Suppressor macrophage treated with lipopolysaccharide for 4 hours (primary cell): ENCODE results near the gene SLC13A5.
"Not testable (repeated sequence)": the region's sequence is repeated elsewhere in the genome, so short reads cannot be mapped to it uniquely, and the experiment has no call there.

Source experiments
- DNase-seq: peaks from one replicate; pipeline ENCODE4 v3.0.0-alpha.2; 2020

Gene SLC13A5

GRCh38 chr17:6658411-6658810 is 54.8 kb downstream of the SLC13A5 start:
- not testable (repeated sequence) for DNase-seq

GRCh38 chr17:6657633-6658287 is 55.4 kb downstream of the SLC13A5 start:
- DNase-seq: no peak

- DNase-seq: not testable (repeated sequence)
These were observed 56.2 kb downstream of the SLC13A5 start for GRCh38 chr17:6656797-6657632.

- DNase-seq: not testable (repeated sequence)
These were observed 57.3 kb downstream of the SLC13A5 start for GRCh38 chr17:6655732-6656361.

- no peak for DNase-seq
These were observed 58.1 kb downstream of the SLC13A5 start for GRCh38 chr17:6654841-6655731.

GRCh38 chr17:6651919-6652452 is 61.2 kb downstream of the SLC13A5 start:
- DNase-seq: peak; percentile 21

- DNase-seq: peak; percentile 97
These were observed 61.7 kb downstream of the SLC13A5 start, which contains the start of the genes C17orf100 and MED31 for GRCh38 chr17:6651354-6651918. TSS of gene C17orf100 (plus strand) at chr17:6651762. CDS start at chr17:6651914, 152 bp downstream. TSS of gene MED31 (minus strand) at chr17:6651605. CDS start at chr17:6651528, 77 bp downstream.

- peak; percentile 21 for DNase-seq
These were observed 65.0 kb downstream of the SLC13A5 start for GRCh38 chr17:6648181-6648580.

- no peak for DNase-seq
These were observed 69.6 kb downstream of the SLC13A5 start for GRCh38 chr17:6643451-6644125.

- DNase-seq: no peak
These were observed 70.6 kb downstream of the SLC13A5 start for GRCh38 chr17:6642592-6642991.

GRCh38 chr17:6641247-6641863 is 71.8 kb downstream of the SLC13A5 start:
- DNase-seq: peak; percentile 36

- peak; percentile 96 for DNase-seq
These were observed 72.5 kb downstream of the SLC13A5 start, which contains the start of the genes KIAA0753 and TXNDC17 for GRCh38 chr17:6640536-6641246. TSS of gene KIAA0753 (minus strand) at chr17:6640711. CDS start at chr17:6635103, 5,608 bp downstream. TSS of gene TXNDC17 (plus strand) at chr17:6641060. CDS start at chr17:6641083, 23 bp downstream.

- peak; percentile 49 for DNase-seq
These were observed 73.3 kb downstream of the SLC13A5 start for GRCh38 chr17:6639586-6640535.

GRCh38 chr17:6639014-6639585 is 74.1 kb downstream of the SLC13A5 start:
- no peak for DNase-seq

GRCh38 chr17:6638046-6638908 is 74.9 kb downstream of the SLC13A5 start:
- DNase-seq: no peak

GRCh38 chr17:6637458-6637840 is 75.7 kb downstream of the SLC13A5 start:
- DNase-seq: no peak
